ENCODE results near the gene TNFRSF9. TPM values are rescaled to one million over a fixed set of nuclear protein-coding genes. Genes with fewer than 3 reads are reported as not detected.

The TNFRSF9 gene
- polyA plus RNA-seq (2013, experiment 1 of 4) = 0.20 TPM
- polyA plus RNA-seq (2013, experiment 2 of 4) = 0.16 TPM
- 0.05 TPM for polyA plus RNA-seq (2013, experiment 3 of 4)
- polyA plus RNA-seq (2013, experiment 4 of 4) = not detected

DNA sequence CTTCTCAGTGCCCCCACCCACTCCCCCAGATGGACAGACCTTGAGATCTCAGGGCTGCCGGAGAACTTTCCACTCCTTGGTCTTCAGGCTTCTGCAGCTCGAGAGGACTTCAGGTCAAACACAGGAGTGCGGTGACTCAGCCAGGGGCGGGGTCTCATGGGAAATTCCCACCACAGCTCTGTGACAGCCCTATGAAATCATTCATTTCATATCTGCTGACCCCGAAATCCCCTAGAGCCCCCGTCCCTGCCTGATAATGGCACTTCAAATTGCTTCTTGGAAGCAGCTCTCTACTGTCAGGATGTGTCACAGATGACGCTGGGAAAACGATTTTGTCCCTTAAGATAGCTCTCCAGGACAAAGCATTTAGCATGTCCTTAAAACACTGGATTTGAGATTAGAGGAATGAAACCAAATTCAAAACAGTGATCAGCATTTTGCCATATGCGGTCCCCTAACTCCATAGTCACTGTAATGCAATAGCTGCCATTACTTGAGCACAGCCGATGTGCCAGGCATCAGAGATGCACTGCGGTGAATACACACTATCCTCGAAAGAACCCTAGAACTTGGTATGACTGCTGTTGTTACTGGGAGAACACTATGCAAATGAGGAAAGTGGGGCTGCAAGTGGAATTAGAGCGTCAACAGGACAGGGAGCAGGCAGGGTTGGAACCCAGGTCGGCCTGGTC is at the start of gene TNFRSF9:
TNFRSF9 (minus strand) TSS at position 95 of the 692 bp plus-strand sequence. CDS start 845 bp downstream, outside the sequence.
- Histone ChIP-seq H3K36me3 (ENCODE audit: control insufficient read depth, insufficient read depth, low read length) (no peaks in the 10 kb centered on the region), H3K4me1 (ENCODE audit: control insufficient read depth, insufficient read depth, low read length) (no peaks in the 10 kb centered on the region), H3K27ac (ENCODE audit: insufficient read depth, low read depth, low read length, poor library complexity, severe bottlenecking) (no peak within 1 kb of the TSS), H3K9me3 (ENCODE audit: control insufficient read depth, low read length) (no peaks in the 10 kb centered on the region), H3K27me3 (ENCODE audit: control insufficient read depth, insufficient read depth, low read length, poor library complexity, severe bottlenecking) (peaks cover 51% of the 10 kb centered on the region), H3K4me3 (ENCODE audit: insufficient read depth, low read depth, low read length) (no peak within 1 kb of the TSS)
- 86 to 87% methylated on average over 14 of the region's 14 CpGs for WGBS, 2 experiments

DNA sequence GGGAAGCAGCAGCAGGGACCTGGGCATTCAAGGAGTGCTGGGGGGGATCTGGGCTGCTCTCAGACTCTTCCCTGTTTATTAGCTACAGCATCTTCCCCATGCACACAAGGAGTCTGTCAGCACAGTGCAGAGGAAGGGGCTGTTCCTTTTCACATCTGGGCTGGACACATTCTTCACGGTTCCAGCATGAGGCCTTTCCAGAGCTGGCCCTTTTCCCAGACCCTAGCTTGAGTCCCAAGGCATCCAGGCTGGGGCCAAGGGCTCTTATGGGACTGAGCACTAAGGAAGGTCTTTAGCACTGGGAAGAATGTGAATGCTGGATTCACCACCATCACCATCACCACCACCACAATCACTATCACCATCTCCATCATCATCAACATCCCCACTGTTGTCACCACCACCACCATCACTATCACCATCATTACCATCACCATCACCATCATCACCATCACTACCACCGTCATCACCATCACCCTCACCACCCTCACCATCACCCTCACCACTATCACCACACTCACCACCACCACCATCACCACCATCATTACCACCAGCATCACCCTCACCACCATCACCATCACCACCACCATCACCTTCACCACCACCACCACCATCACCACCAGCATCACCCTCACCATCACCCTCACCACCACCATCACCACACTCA is 49.3 kb upstream of the TNFRSF9 start:
- Histone ChIP-seq H3K27me3 (ENCODE audit: control insufficient read depth, insufficient read depth, low read length, poor library complexity, severe bottlenecking) (no peaks in the 10 kb centered on the region), H3K4me3 (ENCODE audit: insufficient read depth, low read depth, low read length) (no peak overlapping the region), H3K36me3 (ENCODE audit: control insufficient read depth, insufficient read depth, low read length) (peaks cover 5% of the 10 kb centered on the region), H3K9me3 (ENCODE audit: control insufficient read depth, low read length) (no peaks in the 10 kb centered on the region), H3K4me1 (ENCODE audit: control insufficient read depth, insufficient read depth, low read length) (no peaks in the 10 kb centered on the region), H3K27ac (ENCODE audit: insufficient read depth, low read depth, low read length, poor library complexity, severe bottlenecking) (no peak overlapping the region)
- 94 to 96% methylated on average over 2 of the region's 2 CpGs for WGBS, 2 experiments

GRCh38 chr1:7988576-7988975 is 47.9 kb upstream of the TNFRSF9 start:
- 90 to 98% methylated on average over 1 of the region's 1 CpG for WGBS, 2 experiments
- Histone ChIP-seq H3K36me3 (ENCODE audit: control insufficient read depth, insufficient read depth, low read length) (peaks cover 8% of the 10 kb centered on the region), H3K9me3 (ENCODE audit: control insufficient read depth, low read length) (no peaks in the 10 kb centered on the region), H3K27me3 (ENCODE audit: control insufficient read depth, insufficient read depth, low read length, poor library complexity, severe bottlenecking) (no peaks in the 10 kb centered on the region), H3K4me1 (ENCODE audit: control insufficient read depth, insufficient read depth, low read length) (no peaks in the 10 kb centered on the region), H3K27ac (ENCODE audit: insufficient read depth, low read depth, low read length, poor library complexity, severe bottlenecking) (no peak overlapping the region), H3K4me3 (ENCODE audit: insufficient read depth, low read depth, low read length) (no peak overlapping the region)

DNA sequence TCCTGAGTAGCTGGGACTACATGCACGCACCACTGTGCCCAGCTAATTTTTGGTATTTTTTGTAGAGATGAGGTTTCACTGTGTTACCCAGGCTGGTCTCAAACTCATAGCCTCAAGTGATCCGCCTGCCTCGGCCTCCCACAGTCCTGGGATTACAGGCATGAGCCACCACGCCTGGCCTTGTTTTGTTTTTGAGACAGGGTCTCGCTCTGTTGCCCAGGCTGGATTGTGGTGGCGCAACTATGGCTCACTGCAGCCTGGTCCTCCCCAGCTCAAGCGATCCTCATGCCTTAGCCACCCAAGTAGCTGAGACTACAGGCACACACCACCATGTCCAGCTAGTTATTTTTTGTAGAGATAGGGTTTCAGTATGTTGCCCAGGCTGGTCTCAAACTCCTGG is 46.9 kb upstream of the TNFRSF9 start:
- no peak overlapping the region for H3K4me3 ChIP-seq (ENCODE audit: insufficient read depth, low read depth, low read length)
- H3K36me3 ChIP-seq (ENCODE audit: control insufficient read depth, insufficient read depth, low read length) = peaks cover 15% of the 10 kb centered on the region
- WGBS, 2 experiments = 94 to 98% methylated on average over 7 of the region's 7 CpGs
- no peaks in the 10 kb centered on the region for H3K4me1 ChIP-seq (ENCODE audit: control insufficient read depth, insufficient read depth, low read length)
- H3K27me3 ChIP-seq (ENCODE audit: control insufficient read depth, insufficient read depth, low read length, poor library complexity, severe bottlenecking) = no peaks in the 10 kb centered on the region
- no peaks in the 10 kb centered on the region for H3K9me3 ChIP-seq (ENCODE audit: control insufficient read depth, low read length)
- H3K27ac ChIP-seq (ENCODE audit: insufficient read depth, low read depth, low read length, poor library complexity, severe bottlenecking) = no peak overlapping the region

DNA sequence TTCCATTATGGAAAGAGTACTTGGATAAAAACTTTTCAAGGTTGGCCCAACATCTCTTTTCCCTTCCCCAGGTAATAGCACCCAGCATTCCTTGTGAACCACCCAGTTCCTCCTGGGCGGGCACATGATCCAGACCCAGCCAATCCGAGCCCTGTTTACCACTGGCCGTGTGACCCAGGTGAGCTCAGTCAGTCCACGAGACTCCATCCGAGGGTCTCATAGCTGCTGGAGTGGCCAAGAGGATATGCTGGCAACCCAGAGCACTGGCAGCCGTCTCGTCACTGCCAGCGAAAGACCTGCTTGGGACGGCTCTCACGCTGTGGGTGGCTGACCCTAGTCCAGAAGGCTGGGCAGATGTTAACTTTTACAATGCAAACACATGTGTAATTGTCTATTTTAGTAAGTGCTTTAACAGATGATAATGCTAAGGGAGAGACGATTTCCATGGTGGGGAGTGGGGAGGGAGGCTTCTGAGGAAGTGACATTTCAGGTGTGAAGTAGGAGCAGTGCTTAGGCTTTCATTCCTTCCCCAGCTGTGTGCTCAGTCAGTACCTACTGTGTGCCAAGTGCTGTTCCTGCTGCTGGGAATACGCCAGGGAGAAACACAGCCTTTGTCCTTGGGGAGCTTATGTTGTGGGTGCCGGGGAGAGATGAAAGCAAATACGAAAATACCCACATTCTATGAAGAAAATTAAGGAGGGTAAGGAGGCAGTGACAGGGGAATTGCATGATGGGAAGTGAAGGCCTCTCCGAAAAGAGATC is 45.4 kb upstream of the TNFRSF9 start:
- H3K4me3 ChIP-seq (ENCODE audit: insufficient read depth, low read depth, low read length) = no peak overlapping the region
- H3K27me3 ChIP-seq (ENCODE audit: control insufficient read depth, insufficient read depth, low read length, poor library complexity, severe bottlenecking) = no peaks in the 10 kb centered on the region
- no peak overlapping the region for H3K27ac ChIP-seq (ENCODE audit: insufficient read depth, low read depth, low read length, poor library complexity, severe bottlenecking)
- 92 to 93% methylated on average over 15 of the region's 15 CpGs for WGBS, 2 experiments
- no peaks in the 10 kb centered on the region for H3K9me3 ChIP-seq (ENCODE audit: control insufficient read depth, low read length)
- H3K4me1 ChIP-seq (ENCODE audit: control insufficient read depth, insufficient read depth, low read length) = no peaks in the 10 kb centered on the region
- peaks cover 19% of the 10 kb centered on the region for H3K36me3 ChIP-seq (ENCODE audit: control insufficient read depth, insufficient read depth, low read length)

DNA sequence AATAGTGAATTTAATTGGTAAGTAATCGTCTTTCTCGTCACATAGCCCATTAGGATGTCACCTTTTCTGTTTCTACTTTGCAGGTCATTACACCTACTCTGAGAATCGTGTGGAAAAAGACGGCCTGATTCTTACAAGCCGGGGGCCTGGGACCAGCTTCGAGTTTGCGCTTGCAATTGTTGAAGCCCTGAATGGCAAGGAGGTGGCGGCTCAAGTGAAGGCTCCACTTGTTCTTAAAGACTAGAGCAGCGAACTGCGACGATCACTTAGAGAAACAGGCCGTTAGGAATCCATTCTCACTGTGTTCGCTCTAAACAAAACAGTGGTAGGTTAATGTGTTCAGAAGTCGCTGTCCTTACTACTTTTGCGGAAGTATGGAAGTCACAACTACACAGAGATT is 44.2 kb upstream of the TNFRSF9 start:
- H3K27me3 ChIP-seq (ENCODE audit: control insufficient read depth, insufficient read depth, low read length, poor library complexity, severe bottlenecking) = no peaks in the 10 kb centered on the region
- 91 to 92% methylated on average over 15 of the region's 15 CpGs for WGBS, 2 experiments
- H3K4me1 ChIP-seq (ENCODE audit: control insufficient read depth, insufficient read depth, low read length) = no peaks in the 10 kb centered on the region
- no peak overlapping the region for H3K27ac ChIP-seq (ENCODE audit: insufficient read depth, low read depth, low read length, poor library complexity, severe bottlenecking)
- no peak overlapping the region for H3K4me3 ChIP-seq (ENCODE audit: insufficient read depth, low read depth, low read length)
- no peaks in the 10 kb centered on the region for H3K9me3 ChIP-seq (ENCODE audit: control insufficient read depth, low read length)
- peaks cover 26% of the 10 kb centered on the region for H3K36me3 ChIP-seq (ENCODE audit: control insufficient read depth, insufficient read depth, low read length)

DNA sequence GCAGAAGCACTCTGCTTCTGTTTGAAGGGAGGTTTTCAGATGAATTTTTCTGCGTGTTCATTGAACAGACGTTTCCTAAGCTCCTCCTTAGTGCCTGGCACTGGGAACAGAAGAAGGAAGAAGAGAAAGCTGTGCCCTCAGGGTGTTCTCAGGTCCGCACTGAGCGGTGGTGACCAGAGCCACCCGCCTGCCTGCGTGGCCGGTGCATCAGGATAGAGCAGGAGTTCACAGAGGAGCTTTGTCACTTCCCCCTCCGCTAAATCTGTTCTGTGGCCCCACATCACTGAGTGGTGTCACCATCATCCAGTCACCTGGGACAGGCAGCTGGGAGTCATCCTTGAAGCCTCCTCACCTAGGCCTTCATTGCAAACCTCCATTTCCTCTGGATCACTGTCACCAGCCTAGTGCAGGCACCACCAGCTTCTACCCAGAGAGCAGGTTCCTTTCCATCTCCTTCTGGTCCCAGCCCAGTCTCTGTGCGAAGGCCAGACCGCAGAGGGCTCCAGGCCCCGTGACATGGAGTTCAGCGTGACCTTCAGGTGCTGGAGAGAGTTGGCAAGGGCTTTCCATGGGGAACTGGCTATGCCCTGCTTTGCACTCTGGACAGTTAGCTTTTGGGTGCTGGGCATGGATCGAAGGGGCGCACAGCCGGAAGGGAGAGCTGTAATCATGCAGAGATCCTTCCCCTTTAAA is 42.6 kb upstream of the TNFRSF9 start:
- H3K27me3 ChIP-seq (ENCODE audit: control insufficient read depth, insufficient read depth, low read length, poor library complexity, severe bottlenecking) = no peaks in the 10 kb centered on the region
- 96% methylated on average over 15 of the region's 15 CpGs for WGBS, 2 experiments
- H3K27ac ChIP-seq (ENCODE audit: insufficient read depth, low read depth, low read length, poor library complexity, severe bottlenecking) = no peak overlapping the region
- H3K4me1 ChIP-seq (ENCODE audit: control insufficient read depth, insufficient read depth, low read length) = no peaks in the 10 kb centered on the region
- H3K36me3 ChIP-seq (ENCODE audit: control insufficient read depth, insufficient read depth, low read length) = peaks cover 39% of the 10 kb centered on the region
- H3K9me3 ChIP-seq (ENCODE audit: control insufficient read depth, low read length) = no peaks in the 10 kb centered on the region
- H3K4me3 ChIP-seq (ENCODE audit: insufficient read depth, low read depth, low read length) = no peak overlapping the region

GRCh38 chr1:7980984-7981383 is 40.3 kb upstream of the TNFRSF9 start:
- Histone ChIP-seq H3K27ac (ENCODE audit: insufficient read depth, low read depth, low read length, poor library complexity, severe bottlenecking) (no peak overlapping the region), H3K9me3 (ENCODE audit: control insufficient read depth, low read length) (no peaks in the 10 kb centered on the region), H3K4me1 (ENCODE audit: control insufficient read depth, insufficient read depth, low read length) (no peaks in the 10 kb centered on the region), H3K4me3 (ENCODE audit: insufficient read depth, low read depth, low read length) (no peak overlapping the region), H3K36me3 (ENCODE audit: control insufficient read depth, insufficient read depth, low read length) (peaks cover 48% of the 10 kb centered on the region), H3K27me3 (ENCODE audit: control insufficient read depth, insufficient read depth, low read length, poor library complexity, severe bottlenecking) (no peaks in the 10 kb centered on the region)
- 94 to 97% methylated on average over 7 of the region's 7 CpGs for whole genome bisulfite sequencing, 2 experiments

GRCh38 chr1:7975212-7975865 is 34.7 kb upstream of the TNFRSF9 start:
- Histone ChIP-seq H3K4me3 (ENCODE audit: insufficient read depth, low read depth, low read length) (no peak overlapping the region), H3K4me1 (ENCODE audit: control insufficient read depth, insufficient read depth, low read length) (no peaks in the 10 kb centered on the region), H3K27me3 (ENCODE audit: control insufficient read depth, insufficient read depth, low read length, poor library complexity, severe bottlenecking) (no peaks in the 10 kb centered on the region), H3K36me3 (ENCODE audit: control insufficient read depth, insufficient read depth, low read length) (peaks cover 40% of the 10 kb centered on the region), H3K27ac (ENCODE audit: insufficient read depth, low read depth, low read length, poor library complexity, severe bottlenecking) (no peak overlapping the region), H3K9me3 (ENCODE audit: control insufficient read depth, low read length) (no peaks in the 10 kb centered on the region)
- WGBS, 2 experiments = 51 to 61% methylated on average over 6 to 8 of the region's 8 CpGs

Measured in ectodermal cell (in vitro differentiated cells).